Lung (tissue), 12 donors: ENCODE data around the gene KIF26B. TPM values are rescaled to one million over a fixed set of nuclear protein-coding genes. Genes with fewer than 3 reads are reported as not detected.

ENCODE experiments used
- ATAC-seq: fragments of 200-7000 bp; cut with Tn5 transposase; one replicate; pipeline ENCODE4 v1.9.1; 2020; ENCODE audit warnings: moderate number of reproducible peaks; ENCODE audit not compliant: insufficient read depth, low FRiP score
- DNase-seq, 3 donors: peaks; one replicate each; pipeline ENCODE4 v3.0.0-alpha.2; 2013 to 2017
- H3K27ac ChIP-seq, 2 donors: one replicate each; pipeline ENCODE4 v1.5.1; 2013; ENCODE audit warnings: mild to moderate bottlenecking in 2 of 2, moderate library complexity in 2 of 2, control low read depth in 1 of 2, inconsistent platforms in 1 of 2, low read depth in 1 of 2, low read length in 1 of 2
- H3K27me3 ChIP-seq, 3 donors: one replicate each; pipeline ENCODE4 v1.5.1; 2013; ENCODE audit warnings: low read length in 2 of 3; ENCODE audit not compliant: control insufficient read depth in 3 of 3, insufficient read depth in 3 of 3
- H3K36me3 ChIP-seq, 4 donors: one replicate each; pipeline ENCODE4 v1.5.1; 2013; ENCODE audit warnings: low read length in 4 of 4, mild to moderate bottlenecking in 1 of 4, moderate library complexity in 1 of 4; ENCODE audit not compliant: control insufficient read depth in 4 of 4, insufficient read depth in 4 of 4
- H3K4me1 ChIP-seq, 5 donors: one replicate each; pipeline ENCODE4 v1.5.1; 2013; ENCODE audit warnings: low read length in 5 of 5, mild to moderate bottlenecking in 2 of 5, moderate library complexity in 1 of 5; ENCODE audit not compliant: control insufficient read depth in 5 of 5, insufficient read depth in 5 of 5
- H3K4me3 ChIP-seq: one replicate; pipeline ENCODE4 v1.5.1; 2013; ENCODE audit warnings: mild to moderate bottlenecking, control low read depth, moderate library complexity
- H3K9ac ChIP-seq, 2 donors: one replicate each; pipeline ENCODE4 v1.5.1; 2013; ENCODE audit warnings: low read length in 2 of 2, control low read depth in 1 of 2; ENCODE audit not compliant: insufficient read depth in 1 of 2
- H3K9me3 ChIP-seq, 4 donors: one replicate each; pipeline ENCODE4 v1.5.1; 2013; ENCODE audit warnings: low read length in 3 of 4, mild to moderate bottlenecking in 1 of 4, moderate library complexity in 1 of 4; ENCODE audit not compliant: control insufficient read depth in 4 of 4, insufficient read depth in 3 of 4
- WGBS, 2 donors: extraction: QIAGEN DNeasy Blood & Tissue Kit; methylation state at CpG; one replicate each; pipeline ENCODE4 v1.1.7; 2013; 5-methylcytosine and 5-hydroxymethylcytosine counted together
- polyA plus RNA-seq, 2 donors: library from polyadenylated mRNA; stranded (reverse); fragments of 200-250 nt; gene quantifications; one replicate each; pipeline ENCODE4 v1.2.1, GENCODE V29; 2013
- total RNA-seq, 2 donors: library from RNA; depleted of rRNA in 1 of 2; stranded (reverse); fragments of >200 nt in 1 of 2; gene quantifications; one replicate each; pipeline ENCODE4 v1.2.1, GENCODE V29; 2014 to 2021
- TF ChIP-seq, protein P1 (sequence below): IDR thresholded peaks from 2 replicates; pipeline ENCODE4 v1.5.1; 2012; ENCODE audit warnings: mild to moderate bottlenecking; ENCODE audit errors: control extremely low read depth, extremely low read depth
- donor health status: control.
- donor health status: control.
- donor health status: Bipolar disorder and iron deficiency.
- donor health status: healthy.
- donor health status: DM: yes; HTN: yes; CAD: no.

KIF26B gene
- total and polyA plus RNA-seq, 4 donors, result 0.61 to 6.7 (median 2.2) TPM

DNA sequence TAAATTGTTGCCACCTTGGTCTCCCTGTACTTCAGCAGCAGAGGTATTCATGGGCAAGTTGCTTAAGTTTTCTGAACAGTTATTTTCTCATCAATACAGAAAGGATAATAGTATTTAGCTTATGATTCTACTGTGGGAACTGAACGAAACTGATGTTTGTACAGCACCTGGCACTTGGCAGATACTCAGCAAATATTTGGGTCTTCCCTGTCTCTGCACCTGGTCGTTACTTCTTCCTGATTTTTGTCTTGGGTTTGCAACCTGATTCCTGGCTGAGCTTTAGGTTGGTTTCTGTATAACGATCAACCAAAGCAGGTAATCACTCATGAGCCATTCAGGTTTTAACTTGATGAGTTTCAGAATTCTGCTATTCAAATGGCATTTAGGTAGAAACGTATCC lies 490.6 kb downstream of the KIF26B start:
- 68 to 84% methylated on average over 4 of the region's 4 CpGs for WGBS, 2 donors
- Histone ChIP-seq H3K27me3 (no peaks in the 10 kb centered on the region), H3K9ac (no peak overlapping the region), H3K27ac (no peak overlapping the region), H3K36me3 (no peaks in the 10 kb centered on the region), H3K9me3 (peaks cover 0 to 11% (median 7%) of the 10 kb centered on the region in 4 donors), H3K4me1 (peaks cover 0 to 2% (median 0%) of the 10 kb centered on the region in 5 donors), H3K4me3 (no peak overlapping the region)
- ATAC-seq (no peak), DNase-seq (no peak)
- TF ChIP-seq, protein P1, sequence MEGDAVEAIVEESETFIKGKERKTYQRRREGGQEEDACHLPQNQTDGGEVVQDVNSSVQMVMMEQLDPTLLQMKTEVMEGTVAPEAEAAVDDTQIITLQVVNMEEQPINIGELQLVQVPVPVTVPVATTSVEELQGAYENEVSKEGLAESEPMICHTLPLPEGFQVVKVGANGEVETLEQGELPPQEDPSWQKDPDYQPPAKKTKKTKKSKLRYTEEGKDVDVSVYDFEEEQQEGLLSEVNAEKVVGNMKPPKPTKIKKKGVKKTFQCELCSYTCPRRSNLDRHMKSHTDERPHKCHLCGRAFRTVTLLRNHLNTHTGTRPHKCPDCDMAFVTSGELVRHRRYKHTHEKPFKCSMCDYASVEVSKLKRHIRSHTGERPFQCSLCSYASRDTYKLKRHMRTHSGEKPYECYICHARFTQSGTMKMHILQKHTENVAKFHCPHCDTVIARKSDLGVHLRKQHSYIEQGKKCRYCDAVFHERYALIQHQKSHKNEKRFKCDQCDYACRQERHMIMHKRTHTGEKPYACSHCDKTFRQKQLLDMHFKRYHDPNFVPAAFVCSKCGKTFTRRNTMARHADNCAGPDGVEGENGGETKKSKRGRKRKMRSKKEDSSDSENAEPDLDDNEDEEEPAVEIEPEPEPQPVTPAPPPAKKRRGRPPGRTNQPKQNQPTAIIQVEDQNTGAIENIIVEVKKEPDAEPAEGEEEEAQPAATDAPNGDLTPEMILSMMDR, result no peak

DNA sequence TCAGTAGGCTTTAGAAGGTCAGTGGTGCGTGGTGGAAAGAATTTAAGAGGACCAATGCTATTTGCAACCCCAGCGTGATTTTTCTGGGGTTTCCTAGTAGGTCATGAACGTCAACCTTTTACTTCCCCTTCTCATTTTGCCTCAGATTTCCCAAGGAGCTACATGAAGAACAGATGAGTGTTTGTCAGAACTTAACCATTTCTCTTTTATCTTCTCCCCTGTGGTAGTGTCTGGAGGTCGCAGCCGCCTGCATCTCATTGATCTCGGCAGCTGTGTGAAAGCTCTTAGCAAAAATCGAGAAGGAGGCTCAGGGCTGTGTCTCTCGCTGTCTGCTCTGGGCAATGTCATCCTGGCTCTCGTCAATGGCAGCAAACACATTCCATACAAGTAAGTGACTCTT lies 491.1 kb downstream of the KIF26B start:
- Histone ChIP-seq H3K9ac (no peak overlapping the region), H3K36me3 (no peaks in the 10 kb centered on the region), H3K27me3 (no peaks in the 10 kb centered on the region), H3K4me1 (peaks cover 0 to 6% (median 0%) of the 10 kb centered on the region in 5 donors), H3K27ac (no peak overlapping the region), H3K9me3 (peaks cover 0 to 10% (median 7%) of the 10 kb centered on the region in 4 donors), H3K4me3 (no peak overlapping the region)
- no peak for DNase-seq
- ATAC-seq, result no peak
- TF ChIP-seq, protein P1, result no peak
- WGBS, 2 donors, result 77 to 78% methylated on average over 9 of the region's 9 CpGs

DNA sequence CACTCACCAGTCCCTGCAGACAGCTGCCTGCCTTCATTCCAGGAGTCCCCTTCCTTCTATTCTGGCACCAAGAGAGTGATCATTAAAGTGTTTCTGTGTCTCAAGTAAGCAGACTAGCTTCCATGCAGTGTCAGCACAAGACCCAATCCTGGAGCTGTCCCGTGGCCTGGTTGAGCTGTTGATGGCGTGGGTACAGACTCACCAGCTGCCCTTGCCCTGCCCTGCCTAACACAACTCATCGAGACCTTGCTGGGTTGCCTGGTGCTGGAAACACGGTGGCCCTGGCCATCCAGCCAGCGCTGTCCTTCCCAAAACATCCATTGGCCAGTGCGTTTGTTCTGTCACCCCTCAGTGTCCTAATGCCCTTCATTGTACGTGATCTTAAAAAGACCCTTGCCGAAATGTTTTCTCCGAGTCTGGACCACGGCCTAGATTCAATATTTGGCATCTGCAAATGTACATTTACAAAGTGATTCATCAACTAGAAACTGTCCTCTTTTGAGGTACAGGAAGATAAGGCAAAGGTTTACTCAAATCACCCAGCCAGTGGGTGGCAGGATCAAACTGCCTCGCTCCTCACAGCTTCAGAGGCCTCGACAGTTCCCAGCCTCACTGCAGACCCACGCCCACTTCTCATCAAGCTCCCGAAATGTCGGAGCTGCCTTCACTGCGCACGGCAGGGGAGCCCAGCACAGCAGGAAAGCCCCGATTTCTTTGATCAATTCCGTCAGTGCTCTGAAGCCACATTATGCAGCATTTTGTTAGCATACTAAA lies 494.2 kb downstream of the KIF26B start:
- ATAC-seq, result no peak
- no peak overlapping the region for H3K9ac ChIP-seq
- H3K4me1 ChIP-seq, result peaks cover 0 to 18% (median 0%) of the 10 kb centered on the region in 5 donors
- WGBS, 2 donors, result 79 to 82% methylated on average over 19 of the region's 19 CpGs
- H3K27me3 ChIP-seq, result no peaks in the 10 kb centered on the region
- TF ChIP-seq, protein P1, result no peak
- H3K36me3 ChIP-seq, result no peaks in the 10 kb centered on the region
- no peak overlapping the region for H3K4me3 ChIP-seq
- peaks cover 0 to 3% (median 0%) of the 10 kb centered on the region in 4 donors for H3K9me3 ChIP-seq
- no peak for DNase-seq
- H3K27ac ChIP-seq, result no peak overlapping the region
